H4 (cell line): Measurements from ENCODE around the gene POPDC3. TPM values are rescaled to one million over a fixed set of nuclear protein-coding genes. Genes with fewer than 3 reads are reported as not detected.
"Not testable (repeated sequence)": the region's sequence is repeated elsewhere in the genome, so short reads cannot be mapped to it uniquely, and the experiment has no call there.

Source experiments
- DNase-seq: peaks from one replicate; pipeline ENCODE4 v3.0.0-alpha.2; 2015; ENCODE audit warnings: low spot score
- total RNA-seq: library from RNA; depleted of rRNA; stranded (reverse); fragments of >200 nt; shearing (Covaris generic); gene quantifications from 2 replicates; pipeline ENCODE4 v1.2.3, GENCODE V29; 2014

Gene POPDC3
- total RNA-seq, 1 experiment from 2014 or later, result 42.4 TPM

GRCh38 chr6:105196076-105196475, 16.3 kb upstream of the POPDC3 start:
- no peak for DNase-seq

GRCh38 chr6:105194591-105194990, 14.8 kb upstream of the POPDC3 start:
- no peak for DNase-seq

GRCh38 chr6:105194106-105194505, 14.3 kb upstream of the POPDC3 start:
- no peak for DNase-seq

GRCh38 chr6:105193647-105194046, 13.8 kb upstream of the POPDC3 start:
- DNase-seq, result no peak

- DNase-seq, result no peak
Measured at GRCh38 chr6:105192707-105193465, 13.1 kb upstream of the POPDC3 start.

GRCh38 chr6:105191351-105191750, 11.5 kb upstream of the POPDC3 start:
- no peak for DNase-seq

- no peak for DNase-seq
Measured at GRCh38 chr6:105189026-105189820, 9.4 kb upstream of the POPDC3 start.

- no peak for DNase-seq
Measured at GRCh38 chr6:105188251-105188650, 8.4 kb upstream of the POPDC3 start.

GRCh38 chr6:105186576-105186975, 6.8 kb upstream of the POPDC3 start:
- DNase-seq, result no peak

- no peak for DNase-seq
Measured at GRCh38 chr6:105184921-105185320, 5.1 kb upstream of the POPDC3 start.

GRCh38 chr6:105181981-105182515, 2.2 kb upstream of the POPDC3 start:
- DNase-seq, result no peak

GRCh38 chr6:105178636-105179035, 1.2 kb downstream of the POPDC3 start:
- no peak for DNase-seq

- peak; percentile 50 for DNase-seq
Measured at GRCh38 chr6:105178110-105178509, 1.7 kb downstream of the POPDC3 start.

GRCh38 chr6:105177556-105177955, 2.3 kb downstream of the POPDC3 start:
- DNase-seq, result no peak

- peak; percentile 14 for DNase-seq
Measured at GRCh38 chr6:105174512-105174911, 5.3 kb downstream of the POPDC3 start.

- DNase-seq, result not testable (repeated sequence)
Measured at GRCh38 chr6:105172515-105172914, 7.3 kb downstream of the POPDC3 start.

GRCh38 chr6:105170059-105170458, 9.8 kb downstream of the POPDC3 start:
- DNase-seq, result no peak

- no peak for DNase-seq
Measured at GRCh38 chr6:105167914-105168313, 11.9 kb downstream of the POPDC3 start.

- DNase-seq, result no peak
Measured at GRCh38 chr6:105164418-105164817, 15.4 kb downstream of the POPDC3 start.

- no peak for DNase-seq
Measured at GRCh38 chr6:105163183-105163582, 16.6 kb downstream of the POPDC3 start.

GRCh38 chr6:105162377-105162776, 17.4 kb downstream of the POPDC3 start:
- no peak for DNase-seq

GRCh38 chr6:105161421-105161820, 18.4 kb downstream of the POPDC3 start:
- no peak for DNase-seq

GRCh38 chr6:105153676-105154075, 26.1 kb downstream of the POPDC3 start:
- DNase-seq, result no peak
